Esophagus mucosa (tissue), 1 donor: Measurements from ENCODE around the gene KIAA1217. TPM values are rescaled to one million over a fixed set of nuclear protein-coding genes. Genes with fewer than 3 reads are reported as not detected.

ENCODE experiments used
- ATAC-seq: fragments of 200-7000 bp; cut with Tn5 transposase; one replicate; pipeline ENCODE4 v1.9.1; 2020
- total RNA-seq: library from RNA; stranded (reverse); gene quantifications from one replicate; pipeline ENCODE4 v1.2.4, GENCODE V29; 2023
- donor health status: DM: yes; HTN: yes; CAD: no.

Gene KIAA1217
- total RNA-seq, 1 donor from 2014 or later = 69.4 TPM

DNA sequence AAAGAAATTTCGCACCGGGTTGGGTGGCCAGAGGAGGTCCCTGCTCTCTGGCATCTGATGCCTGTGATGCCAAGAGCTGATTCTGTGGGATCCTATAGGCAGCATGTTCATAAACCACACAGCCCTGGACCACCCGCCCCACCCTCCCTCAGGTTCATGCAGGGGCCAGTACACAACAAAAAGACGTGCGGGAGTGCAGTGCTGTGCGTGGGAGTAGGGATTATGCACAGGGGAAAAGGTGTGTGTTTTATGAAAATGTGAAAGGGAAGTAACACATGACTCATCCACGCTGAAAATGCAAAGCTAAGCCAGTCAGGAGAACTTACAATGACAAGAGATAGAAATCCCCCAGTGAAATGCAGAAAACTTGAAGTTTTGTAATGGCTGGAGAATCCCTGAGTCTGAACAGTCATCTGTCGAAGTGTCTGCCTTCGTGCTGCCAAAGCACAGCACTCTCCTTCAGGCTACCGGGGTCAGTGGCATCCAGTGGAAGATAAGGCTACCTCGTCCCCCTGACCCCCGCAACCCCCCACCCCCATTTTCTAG is 1.1 kb downstream of the KIAA1217 start:
- ATAC-seq = peak; percentile 70

DNA sequence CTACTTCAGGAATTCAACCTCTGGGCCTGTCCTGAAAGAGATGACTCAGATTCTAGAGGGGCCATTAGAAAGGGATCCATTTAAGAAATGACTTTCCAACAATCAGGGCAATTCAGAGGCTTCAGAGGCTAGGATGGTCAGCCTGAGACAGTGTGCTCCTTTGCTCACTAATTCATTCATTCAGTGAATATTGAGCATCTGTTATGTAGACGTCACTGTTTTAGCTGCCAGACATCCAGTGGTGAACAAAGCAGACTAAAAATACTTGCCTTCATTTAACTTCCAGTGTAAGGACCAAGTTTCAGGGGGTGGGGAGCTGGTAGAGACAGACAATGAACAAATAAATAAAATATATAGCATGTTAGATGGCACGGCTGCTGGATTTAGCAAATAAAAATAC is 1.6 kb downstream of the KIAA1217 start:
- ATAC-seq = no peak

DNA sequence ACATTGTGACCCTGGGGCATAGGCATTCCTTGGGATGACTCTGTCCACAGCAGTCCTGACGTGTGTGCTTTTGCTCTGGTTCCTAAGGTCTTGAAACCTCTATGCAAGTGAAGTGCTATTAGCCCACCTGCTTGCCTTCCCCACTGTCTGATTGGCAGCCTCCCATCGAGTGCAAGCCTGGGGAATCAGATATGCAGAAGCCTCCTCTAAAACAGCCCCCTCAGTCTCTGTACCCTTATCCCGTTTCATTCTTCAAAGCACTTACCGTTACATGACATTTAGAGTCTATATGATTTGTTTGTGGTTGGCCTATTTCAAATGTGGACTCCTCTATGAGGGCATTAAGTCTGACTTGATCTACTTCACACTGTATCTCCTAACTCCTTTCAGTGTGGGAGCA is 4.3 kb downstream of the KIAA1217 start:
- no peak for ATAC-seq

DNA sequence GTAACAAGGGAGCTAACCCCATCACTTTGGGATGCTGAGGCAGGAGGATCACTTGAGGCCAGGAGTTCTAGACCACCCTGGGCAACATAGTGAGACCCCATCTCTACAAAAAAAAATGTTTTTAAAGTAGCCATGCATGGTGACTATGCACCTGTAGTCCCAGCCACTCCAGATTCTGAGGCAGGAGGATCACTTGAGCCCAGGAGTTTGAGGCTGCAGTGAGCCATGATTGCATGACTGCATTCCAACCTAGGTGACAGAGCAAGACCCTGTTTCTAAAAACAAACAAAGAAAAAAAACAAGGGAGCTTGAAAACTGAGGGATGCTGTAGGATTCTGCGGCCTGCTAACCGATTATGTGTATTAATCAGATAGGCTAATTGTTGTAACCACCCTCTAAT is 4.9 kb downstream of the KIAA1217 start:
- ATAC-seq = no peak

DNA sequence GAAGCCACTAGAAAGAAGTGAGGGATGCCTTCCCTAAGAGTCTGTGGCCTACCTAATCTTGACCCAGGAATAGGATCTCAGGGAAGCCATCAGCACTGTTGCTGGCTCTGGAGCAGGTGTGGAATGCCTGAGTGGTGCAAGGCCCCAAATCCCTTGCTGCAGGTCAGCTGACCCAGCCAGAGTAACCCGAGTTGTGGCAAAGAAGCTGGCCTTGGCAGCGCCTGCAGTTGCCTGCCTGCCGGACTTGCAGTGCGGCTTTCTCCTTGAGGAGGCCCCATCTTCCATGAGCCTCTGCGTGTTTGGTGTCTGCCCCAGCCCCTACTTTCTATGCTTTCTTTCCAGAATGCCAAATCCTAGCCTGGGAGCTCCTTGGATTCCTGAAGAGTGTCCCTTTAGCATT is 5.8 kb downstream of the KIAA1217 start:
- ATAC-seq = peak; percentile 71

DNA sequence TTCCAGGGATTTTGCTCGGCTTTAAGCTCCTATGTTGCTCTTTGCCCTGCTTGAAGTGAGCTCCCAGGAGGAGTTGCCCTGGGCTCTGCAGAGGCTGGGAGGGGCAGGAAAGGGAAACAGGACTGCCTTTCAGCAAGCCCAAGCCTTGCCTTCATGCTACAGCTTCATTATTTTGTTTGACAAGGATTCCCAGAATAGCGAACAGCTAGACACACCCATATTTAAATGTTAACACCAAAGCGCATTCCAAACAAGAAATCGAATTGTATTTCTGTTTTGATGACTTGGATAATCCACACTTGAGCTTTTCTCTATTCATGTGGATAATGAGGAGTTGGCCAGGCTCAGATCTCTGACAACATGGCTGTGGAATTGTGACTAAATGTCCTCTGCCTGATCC is 6.3 kb downstream of the KIAA1217 start:
- ATAC-seq = peak; percentile 92

DNA sequence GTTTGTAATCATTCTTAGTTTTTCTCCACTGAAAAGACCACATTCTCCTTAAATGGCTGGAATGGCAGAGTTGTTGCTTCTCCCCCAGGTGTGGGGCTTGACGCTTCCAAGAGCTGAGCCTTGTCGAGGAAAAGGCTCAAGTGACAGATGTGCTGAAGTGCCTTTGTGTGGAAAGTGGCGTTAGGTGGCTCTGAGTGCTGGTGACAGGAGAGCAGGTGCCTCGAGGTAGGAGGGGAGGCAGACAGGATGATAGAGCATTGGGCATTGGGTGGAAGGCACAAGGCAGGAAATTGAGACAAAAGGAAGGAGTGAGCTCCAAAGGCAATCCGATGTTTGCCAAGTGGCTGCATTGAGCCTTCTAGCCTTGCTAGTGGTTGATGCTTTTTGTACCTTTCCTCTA is 6.7 kb downstream of the KIAA1217 start:
- ATAC-seq = peak; percentile 20

DNA sequence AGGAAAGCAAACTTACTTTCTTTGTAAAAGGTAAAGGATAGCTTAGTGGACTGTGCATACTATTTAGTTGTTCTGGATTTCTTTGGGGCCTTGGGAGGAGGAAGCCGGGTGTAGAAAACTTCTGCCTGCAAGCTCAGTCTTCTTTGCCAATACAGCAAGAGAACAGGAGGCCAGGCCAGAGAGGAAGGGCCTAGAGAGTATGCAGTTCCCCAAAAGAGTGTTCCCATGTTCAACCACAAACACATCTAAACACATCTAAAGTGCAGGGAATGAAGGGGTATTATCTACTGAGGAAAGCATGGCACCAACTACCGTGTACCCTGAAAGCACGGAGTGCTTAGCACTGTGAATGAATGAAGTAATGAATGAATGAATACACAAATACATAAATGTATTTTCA is 11.0 kb downstream of the KIAA1217 start:
- no peak for ATAC-seq

DNA sequence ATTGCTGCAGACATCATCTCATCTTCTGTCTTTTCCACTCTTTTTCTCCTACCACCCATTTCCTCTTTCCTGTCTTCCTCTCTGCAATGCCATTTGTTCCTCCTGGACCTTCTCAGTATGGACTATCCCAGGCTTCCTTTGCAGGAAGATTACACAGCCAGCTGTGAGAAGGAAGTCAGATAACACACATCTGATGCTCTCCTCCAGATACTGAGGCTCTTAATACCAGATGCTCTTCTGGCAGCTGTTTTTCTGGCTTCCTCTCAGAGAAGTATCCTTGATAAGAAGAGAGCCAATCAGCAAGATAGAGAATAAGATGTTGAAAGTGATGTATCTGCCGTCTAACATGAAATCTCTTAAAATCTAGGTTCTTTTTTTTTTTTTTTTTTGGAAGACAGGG is 14.4 kb downstream of the KIAA1217 start:
- ATAC-seq = no peak

DNA sequence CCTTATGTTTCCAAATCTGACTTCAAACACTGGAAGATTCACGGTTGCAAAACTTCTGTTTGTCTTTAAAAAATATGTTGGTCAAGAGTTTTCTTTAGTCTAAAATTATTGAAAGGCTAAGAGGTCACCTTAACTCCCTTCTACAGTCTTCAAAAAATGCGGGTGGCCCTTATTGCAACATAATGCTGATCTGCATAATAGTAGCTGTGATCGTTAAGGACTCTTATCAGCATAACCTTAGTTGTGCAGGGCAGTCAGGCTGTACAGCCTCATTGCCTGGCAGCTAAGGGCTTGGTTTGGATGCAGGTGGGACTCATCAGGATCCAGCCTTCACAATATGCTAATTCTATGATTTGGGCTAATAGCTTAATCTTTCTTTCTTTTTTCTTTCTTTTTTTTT is 15.0 kb downstream of the KIAA1217 start:
- ATAC-seq = no peak

DNA sequence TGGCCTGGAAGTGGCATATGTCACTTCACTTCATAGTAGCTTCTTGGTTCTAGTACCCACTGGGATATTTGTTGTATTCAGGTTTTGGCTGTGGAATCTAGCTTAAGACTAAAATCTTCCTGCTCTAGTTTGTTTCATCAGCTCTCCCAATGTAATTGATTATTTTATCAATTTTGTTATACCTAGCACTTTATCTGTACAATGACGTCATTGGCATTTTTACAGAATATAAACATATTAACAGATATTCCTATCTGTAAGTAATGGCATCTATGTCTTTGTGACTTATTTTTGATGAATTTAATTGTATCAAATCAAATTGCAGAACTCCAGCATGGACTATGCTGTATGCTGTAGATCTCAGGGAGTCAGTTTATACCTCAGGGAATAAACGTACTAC is 19.7 kb downstream of the KIAA1217 start:
- no peak for ATAC-seq

DNA sequence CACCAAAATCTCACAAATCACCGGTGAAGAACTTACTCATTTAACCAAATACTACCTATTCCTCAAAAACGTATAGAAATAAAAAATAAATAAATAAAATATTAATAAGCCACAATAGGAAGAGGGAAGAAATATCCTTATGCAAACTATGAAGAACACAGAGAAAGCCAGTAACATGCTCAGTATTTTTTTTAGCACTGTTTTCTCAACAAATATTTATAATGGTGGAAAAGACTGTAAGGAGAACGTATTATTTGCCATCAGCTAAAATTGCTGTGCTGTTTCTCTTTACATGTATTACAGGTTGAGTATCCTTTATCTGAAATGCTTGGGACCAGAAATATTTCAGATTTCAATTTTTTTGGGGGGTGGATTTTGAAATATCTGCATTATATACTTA is 21.0 kb downstream of the KIAA1217 start:
- ATAC-seq = no peak

DNA sequence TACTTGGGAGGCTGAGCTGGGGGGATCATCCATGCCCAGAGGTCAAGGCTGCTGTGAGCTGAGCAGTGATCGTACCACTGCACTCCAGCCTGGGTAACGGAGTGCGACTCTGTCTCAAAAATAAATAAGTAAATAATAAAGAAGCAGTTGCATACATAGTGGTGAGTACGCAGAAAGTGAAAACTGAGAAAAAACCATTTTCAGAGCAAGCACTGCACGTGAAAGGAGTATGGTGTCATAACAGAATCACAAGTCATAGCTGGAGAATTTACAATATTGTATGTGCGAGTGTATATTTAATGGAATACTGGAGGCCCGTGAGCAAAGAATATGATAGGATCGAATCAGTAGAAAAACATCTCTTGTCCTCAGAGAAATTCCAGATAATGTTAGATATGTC is 22.3 kb downstream of the KIAA1217 start:
- no peak for ATAC-seq

DNA sequence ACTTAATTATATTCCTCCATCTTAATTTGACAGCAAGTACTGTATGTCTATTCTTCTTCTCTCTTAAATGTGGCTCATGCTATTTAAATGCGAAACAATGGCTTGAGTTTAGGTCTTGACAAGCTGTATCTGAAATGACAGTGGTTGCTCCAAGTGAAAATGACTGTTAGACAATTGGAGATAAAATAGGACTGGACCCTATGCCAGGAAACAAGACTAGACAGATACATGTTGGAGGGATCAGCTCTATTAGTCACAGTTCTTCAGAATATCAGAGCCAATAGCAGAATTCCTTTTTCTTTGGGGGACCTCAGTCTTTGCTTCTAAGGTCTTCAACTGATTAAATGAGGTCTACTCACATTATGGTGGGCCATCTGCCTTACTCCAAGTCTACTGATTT is 25.8 kb downstream of the KIAA1217 start:
- ATAC-seq = peak; percentile 51

DNA sequence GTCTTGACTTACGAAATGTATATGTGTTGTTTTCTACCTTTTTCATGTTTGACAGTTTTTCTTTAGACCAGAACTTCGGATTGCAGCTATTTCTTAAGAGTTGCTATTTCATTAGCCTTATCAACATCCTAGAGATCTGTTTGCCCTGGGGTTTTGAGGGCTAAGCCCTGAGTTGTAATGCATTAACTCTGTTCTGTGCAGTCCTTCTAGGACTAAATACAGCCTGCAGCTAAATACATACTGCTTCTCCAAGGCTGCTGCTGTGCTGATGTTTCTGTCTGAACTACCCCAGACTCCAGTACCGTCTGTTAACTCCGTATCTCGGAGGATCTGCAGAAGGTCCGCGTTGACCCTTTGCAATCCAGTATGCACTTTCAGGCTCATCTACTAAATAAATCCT is 26.5 kb downstream of the KIAA1217 start:
- ATAC-seq = no peak

DNA sequence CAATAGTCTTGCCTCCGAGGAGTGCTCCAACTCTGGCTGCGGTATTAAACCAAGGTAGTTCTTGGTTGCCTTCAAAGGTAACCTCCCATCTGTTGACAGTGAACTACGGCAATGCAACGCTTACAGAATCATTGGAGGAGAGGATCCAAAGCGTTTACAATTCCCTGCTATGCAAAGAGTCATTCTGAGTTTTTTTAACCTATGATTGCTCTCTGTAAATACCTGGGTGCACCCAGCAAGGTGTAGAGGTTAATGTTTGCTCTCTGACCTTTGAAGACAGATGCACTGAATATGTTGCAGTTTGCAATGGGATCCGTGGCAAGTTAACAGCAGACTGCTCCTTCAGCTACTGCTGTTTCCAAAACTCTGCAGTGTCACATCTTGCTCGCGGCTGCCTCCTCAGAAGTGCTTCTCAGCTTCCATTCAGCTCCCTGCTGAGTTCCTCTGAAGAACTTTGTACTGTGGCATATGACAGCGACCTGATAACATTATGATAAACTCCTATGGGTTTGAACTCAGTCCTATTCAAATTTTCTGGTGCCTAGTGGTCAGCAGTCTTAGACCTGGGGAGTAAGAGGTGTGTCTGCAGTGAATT is 29.0 kb downstream of the KIAA1217 start:
- ATAC-seq = no peak

DNA sequence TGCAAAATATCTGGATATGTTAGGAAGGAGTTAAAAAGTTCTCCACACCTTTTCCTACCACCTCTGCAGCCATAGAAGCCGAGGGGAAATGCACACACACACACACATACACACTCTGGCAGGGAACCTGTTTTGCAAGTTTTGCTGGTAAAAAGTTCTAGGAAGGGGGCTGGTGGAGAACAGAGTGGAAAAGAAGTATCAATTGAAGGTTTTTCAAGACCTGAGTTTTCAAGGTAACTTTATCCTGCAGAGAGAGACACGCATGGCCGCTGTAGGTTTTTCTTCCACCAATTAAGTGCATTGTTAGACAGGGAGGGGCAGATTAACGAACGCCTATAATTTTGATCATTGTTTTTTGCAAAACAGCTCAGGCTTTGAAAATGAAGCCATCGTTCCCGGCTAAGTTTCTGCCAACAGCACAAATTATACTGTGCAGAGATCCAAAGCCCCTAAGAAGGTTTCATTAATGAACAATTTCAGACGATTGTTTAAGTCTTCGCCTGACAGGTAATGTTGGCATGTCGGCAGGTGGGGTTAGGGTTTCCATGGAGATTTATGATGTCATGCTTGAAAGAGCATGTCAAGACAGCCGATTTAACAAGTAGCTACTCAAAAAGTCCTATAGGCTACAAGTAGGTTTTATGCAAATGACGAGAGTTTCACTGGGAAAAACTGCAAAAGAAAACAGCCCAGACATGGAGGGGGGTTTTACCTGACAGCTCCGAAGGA is 29.7 kb downstream of the KIAA1217 start:
- peak; percentile 80 for ATAC-seq

DNA sequence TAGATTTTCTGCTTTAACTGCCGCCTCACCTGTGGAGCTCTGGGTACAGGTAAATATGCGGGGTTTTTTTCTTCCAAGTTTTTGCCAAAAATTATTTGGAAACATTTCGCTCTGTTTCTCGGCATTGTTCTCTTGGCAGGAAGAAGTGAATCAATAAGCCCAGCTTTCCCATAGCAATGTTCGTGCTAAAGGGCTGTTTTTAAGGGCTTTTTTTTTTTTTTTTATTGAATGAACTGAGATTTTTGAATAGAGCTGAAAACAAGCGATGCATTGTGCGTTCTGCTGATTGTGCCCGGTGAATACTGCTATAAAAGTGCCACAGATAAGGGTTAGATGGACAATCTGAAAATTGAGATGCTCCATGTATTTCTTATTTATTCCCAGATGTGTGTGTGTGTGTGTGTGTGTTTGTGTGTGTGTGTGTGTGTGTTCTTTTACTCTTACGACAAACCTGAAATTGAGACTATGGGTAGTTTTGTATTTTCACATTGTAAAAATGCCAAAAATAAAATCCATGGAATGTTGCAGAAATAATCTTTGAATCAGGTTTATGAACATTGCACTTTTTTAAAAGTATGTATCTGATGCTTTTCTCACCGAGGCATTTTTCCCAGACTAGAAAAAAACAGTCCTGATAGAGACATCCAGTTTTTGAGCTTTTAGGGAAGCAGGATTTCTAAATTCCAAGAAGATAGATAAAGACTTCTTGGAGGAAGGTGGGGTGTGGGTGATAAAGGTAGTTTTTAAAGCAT is 30.5 kb downstream of the KIAA1217 start:
- no peak for ATAC-seq

DNA sequence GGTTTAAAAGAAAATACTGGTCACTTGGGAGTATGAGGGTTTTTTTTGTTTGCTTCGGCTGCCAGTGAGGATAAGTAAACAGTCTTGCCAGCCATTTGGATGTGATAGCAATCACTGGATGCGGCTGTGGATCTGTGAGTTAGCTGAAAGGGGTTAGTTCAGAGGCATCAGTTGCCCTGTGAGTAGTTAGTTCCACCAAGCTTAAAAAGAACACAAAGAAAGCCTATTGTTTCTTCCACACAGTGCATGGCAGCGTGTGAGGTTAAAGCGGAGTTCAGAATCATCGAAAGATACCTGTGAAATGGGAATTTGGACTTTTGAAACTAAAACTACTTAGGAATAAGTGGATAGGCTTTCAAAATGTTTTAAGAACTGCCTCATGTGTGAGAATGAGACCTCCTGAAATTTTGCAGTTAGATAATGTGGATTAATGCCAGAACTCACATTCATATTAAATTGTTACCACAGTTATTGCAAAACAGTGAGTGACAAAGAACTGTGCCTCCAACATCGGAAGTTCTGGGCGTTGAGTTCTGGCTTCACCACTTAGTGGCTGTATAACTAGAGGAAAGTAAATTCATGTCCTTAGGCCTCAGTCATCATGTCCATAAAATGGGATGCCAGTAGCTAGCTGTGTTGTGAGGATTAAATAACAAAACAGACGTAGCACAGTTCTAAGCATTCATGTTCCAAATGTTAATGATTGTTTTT is 31.3 kb downstream of the KIAA1217 start:
- ATAC-seq = peak; percentile 47

DNA sequence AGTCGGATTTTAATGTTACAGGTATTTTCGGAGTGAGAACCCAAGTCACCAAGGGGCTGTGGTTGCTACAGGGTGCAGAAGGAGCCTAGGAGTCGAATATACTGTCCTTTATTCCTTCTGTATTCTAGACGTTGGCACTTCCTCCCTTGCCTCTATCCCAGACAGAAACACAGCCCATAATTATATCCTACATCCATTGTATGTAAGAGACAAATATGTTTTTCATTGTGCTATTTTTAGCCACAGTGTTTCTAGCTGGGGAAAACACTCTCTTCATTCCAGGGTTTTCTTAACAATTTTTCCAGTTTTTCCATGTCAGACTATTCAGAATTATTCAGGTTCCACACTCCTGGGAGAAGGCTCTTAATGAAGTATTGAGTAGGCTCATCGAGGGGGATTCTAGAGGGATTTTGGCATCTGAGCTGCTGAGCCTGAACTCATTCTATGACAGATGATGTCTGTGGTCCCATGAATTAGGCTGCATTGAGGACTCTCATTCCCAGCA is 32.6 kb downstream of the KIAA1217 start:
- ATAC-seq = no peak

DNA sequence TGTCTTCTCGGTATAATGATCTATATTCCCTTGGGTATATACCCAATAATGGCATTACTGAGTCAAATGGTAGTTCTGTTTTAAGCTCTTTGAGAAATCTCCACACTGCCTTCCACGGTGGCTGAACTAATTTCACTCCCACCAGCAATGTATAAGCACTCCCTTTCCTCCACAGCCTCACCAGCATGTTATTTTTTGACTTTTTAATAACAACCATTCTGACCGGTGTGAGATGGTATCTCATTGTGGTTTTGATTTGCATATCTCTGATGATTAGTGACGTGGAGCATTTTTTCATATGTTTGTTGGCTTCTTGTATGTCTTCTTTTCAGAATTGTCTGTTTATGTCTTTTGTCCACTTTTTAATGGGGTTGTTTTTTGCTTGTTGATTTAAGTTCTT is 33.6 kb downstream of the KIAA1217 start:
- ATAC-seq = no peak

DNA sequence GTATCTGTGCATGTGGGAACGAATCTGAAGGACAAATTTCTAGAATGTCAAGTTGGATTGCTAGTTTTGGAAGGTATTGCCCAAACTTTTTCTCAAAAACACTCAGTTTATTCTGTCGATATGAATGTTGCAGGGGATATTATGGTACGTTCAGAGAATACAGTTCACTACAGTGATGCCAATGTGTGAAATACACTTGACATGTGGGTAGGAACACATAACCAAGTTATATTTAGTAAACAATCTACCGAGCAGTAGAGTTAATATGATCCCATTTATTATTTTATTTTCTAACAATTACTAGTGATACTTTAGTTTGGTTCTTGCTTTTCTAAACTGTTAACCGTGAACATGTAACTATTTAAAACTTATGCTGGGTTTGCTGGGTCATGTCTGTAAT is 37.4 kb downstream of the KIAA1217 start:
- ATAC-seq = no peak

DNA sequence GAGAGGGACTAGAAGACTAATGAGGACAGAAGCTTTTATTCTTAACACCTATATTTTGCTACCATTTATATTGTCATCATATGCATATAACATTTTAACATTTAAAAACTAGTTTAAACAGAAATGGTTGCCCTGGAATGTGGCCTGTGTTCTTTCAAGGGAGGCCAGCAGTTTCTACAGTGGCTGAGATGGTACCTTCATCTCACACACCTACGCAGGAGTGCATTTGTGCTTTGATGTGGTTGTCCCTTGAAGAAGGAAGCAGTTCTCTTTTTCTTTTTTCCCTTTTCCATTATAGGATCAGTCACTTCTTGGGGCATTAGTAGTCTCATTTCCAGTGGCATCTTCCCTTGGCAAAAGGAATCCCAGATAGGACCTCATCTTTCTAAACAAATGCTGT is 38.9 kb downstream of the KIAA1217 start:
- no peak for ATAC-seq
